ENCODE data around the gene LRP8. TPM values are rescaled to one million over a fixed set of nuclear protein-coding genes. Genes with fewer than 3 reads are reported as not detected.
"Not testable (repeated sequence)": the region's sequence is repeated elsewhere in the genome, so short reads cannot be mapped to it uniquely, and the experiment has no call there.

LRP8 gene
- polyA plus RNA-seq, 3 donors: 4.6 to 6.3 (median 5.1) TPM

- DNase-seq (ENCODE audit: low read depth in 3 of 3, low spot score in 2 of 3): no peak
Measured at GRCh38 chr1:53285969-53286760, 41.7 kb downstream of the LRP8 start.

- DNase-seq (ENCODE audit: low read depth in 3 of 3, low spot score in 2 of 3): no peak
Measured at GRCh38 chr1:53285546-53285945, 42.3 kb downstream of the LRP8 start.

- DNase-seq (ENCODE audit: low read depth in 3 of 3, low spot score in 2 of 3): no peak
Measured at GRCh38 chr1:53284224-53285020, 43.4 kb downstream of the LRP8 start.

GRCh38 chr1:53283156-53283555, 44.7 kb downstream of the LRP8 start:
- not testable (repeated sequence) for DNase-seq (ENCODE audit: low read depth in 3 of 3, low spot score in 2 of 3)

GRCh38 chr1:53281133-53281532, 46.7 kb downstream of the LRP8 start:
- DNase-seq (ENCODE audit: low read depth in 3 of 3, low spot score in 2 of 3): no peak

- DNase-seq (ENCODE audit: low read depth in 3 of 3, low spot score in 2 of 3): no peak
Measured at GRCh38 chr1:53280496-53280895, 47.4 kb downstream of the LRP8 start.

- DNase-seq (ENCODE audit: low read depth in 3 of 3, low spot score in 2 of 3): no peak
Measured at GRCh38 chr1:53279296-53280200, 48.3 kb downstream of the LRP8 start.

- DNase-seq (ENCODE audit: low read depth in 3 of 3, low spot score in 2 of 3): no peak
Measured at GRCh38 chr1:53278298-53278725, 49.6 kb downstream of the LRP8 start.

GRCh38 chr1:53277326-53277725, 50.5 kb downstream of the LRP8 start:
- no peak for DNase-seq (ENCODE audit: low read depth in 3 of 3, low spot score in 2 of 3)

GRCh38 chr1:53276902-53277281, 51.0 kb downstream of the LRP8 start:
- DNase-seq (ENCODE audit: low read depth in 3 of 3, low spot score in 2 of 3): no peak

- no peak for DNase-seq (ENCODE audit: low read depth in 3 of 3, low spot score in 2 of 3)
Measured at GRCh38 chr1:53276153-53276901, 51.5 kb downstream of the LRP8 start.

GRCh38 chr1:53275566-53275965, 52.3 kb downstream of the LRP8 start:
- DNase-seq (ENCODE audit: low read depth in 3 of 3, low spot score in 2 of 3): no peak

- DNase-seq (ENCODE audit: low read depth in 3 of 3, low spot score in 2 of 3): no peak
Measured at GRCh38 chr1:53274541-53275185, 53.2 kb downstream of the LRP8 start.

GRCh38 chr1:53274026-53274425, 53.8 kb downstream of the LRP8 start:
- no peak for DNase-seq (ENCODE audit: low read depth in 3 of 3, low spot score in 2 of 3)

- no peak for DNase-seq (ENCODE audit: low read depth in 3 of 3, low spot score in 2 of 3)
Measured at GRCh38 chr1:53273526-53273925, 54.3 kb downstream of the LRP8 start.

- no peak for DNase-seq (ENCODE audit: low read depth in 3 of 3, low spot score in 2 of 3)
Measured at GRCh38 chr1:53272349-53272748, 55.5 kb downstream of the LRP8 start.

GRCh38 chr1:53271446-53272090, 56.3 kb downstream of the LRP8 start:
- no peak for DNase-seq (ENCODE audit: low read depth in 3 of 3, low spot score in 2 of 3)

GRCh38 chr1:53270873-53271272, 57.0 kb downstream of the LRP8 start:
- no peak for DNase-seq (ENCODE audit: low read depth in 3 of 3, low spot score in 2 of 3)

- DNase-seq (ENCODE audit: low read depth in 3 of 3, low spot score in 2 of 3): no peak
Measured at GRCh38 chr1:53270107-53270506, 57.8 kb downstream of the LRP8 start.
